ENCODE measurements around the gene ZNF91.

DNA sequence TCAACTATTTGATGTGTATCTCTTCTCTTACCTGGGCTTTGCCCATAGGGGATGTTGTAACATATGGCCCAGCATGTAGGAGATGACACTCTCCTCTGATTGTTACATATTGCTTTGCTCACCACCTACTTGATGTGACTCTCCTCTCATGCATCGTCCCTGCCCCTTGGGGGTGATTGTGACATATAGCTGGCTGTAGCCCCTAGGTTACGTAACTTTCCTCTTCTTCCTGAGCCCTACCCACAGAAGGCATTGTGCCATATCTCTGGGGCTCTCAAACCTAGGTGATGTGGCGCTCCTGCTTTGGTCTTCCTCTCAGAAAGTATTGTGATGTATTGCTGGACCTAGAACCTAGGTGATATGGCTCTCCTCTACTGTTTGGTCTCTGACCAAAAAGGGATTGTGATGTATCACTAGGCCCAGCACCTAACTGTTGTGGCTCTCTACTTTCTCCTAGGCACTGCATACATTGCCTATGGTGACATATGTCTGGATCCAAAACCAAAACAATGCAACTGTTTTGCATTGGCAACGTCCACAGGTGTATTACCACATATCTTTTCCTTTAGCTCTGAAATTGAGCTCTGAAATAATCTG, 73.2 kb downstream of the ZNF91 start:
- TF ChIP-seq POLR2AphosphoS5 (IDR thresholded peaks at IDR 0.05) = no peak
- TF ChIP-seq, protein P1, sequence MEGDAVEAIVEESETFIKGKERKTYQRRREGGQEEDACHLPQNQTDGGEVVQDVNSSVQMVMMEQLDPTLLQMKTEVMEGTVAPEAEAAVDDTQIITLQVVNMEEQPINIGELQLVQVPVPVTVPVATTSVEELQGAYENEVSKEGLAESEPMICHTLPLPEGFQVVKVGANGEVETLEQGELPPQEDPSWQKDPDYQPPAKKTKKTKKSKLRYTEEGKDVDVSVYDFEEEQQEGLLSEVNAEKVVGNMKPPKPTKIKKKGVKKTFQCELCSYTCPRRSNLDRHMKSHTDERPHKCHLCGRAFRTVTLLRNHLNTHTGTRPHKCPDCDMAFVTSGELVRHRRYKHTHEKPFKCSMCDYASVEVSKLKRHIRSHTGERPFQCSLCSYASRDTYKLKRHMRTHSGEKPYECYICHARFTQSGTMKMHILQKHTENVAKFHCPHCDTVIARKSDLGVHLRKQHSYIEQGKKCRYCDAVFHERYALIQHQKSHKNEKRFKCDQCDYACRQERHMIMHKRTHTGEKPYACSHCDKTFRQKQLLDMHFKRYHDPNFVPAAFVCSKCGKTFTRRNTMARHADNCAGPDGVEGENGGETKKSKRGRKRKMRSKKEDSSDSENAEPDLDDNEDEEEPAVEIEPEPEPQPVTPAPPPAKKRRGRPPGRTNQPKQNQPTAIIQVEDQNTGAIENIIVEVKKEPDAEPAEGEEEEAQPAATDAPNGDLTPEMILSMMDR (IDR thresholded peaks at IDR 0.05) = no peak
- TF ChIP-seq POLR2A (IDR thresholded peaks at IDR 0.05) = no peak
- no peak for TF ChIP-seq EP300 (IDR thresholded peaks at IDR 0.05)
